ENCODE measurements around the gene ZNF169. TPM values are rescaled to one million over a fixed set of nuclear protein-coding genes. Genes with fewer than 3 reads are reported as not detected.

ZNF169 gene
- total and polyA plus RNA-seq, 2 donors (not counting 3 experiments of a cell fraction or from before 2014, with no cell fraction given), result 5.4 to 7.7 TPM

- no peak overlapping the region for H3K4me2 ChIP-seq (ENCODE audit: insufficient read depth, low read length)
- DNase-seq (ENCODE audit: low read depth, low spot score), result no peak
- H3K4me1 ChIP-seq (ENCODE audit: control insufficient read depth, extremely low read depth, insufficient read depth, low read length), result no peaks in the 10 kb centered on the region
- ChIA-PET CTCF (no interaction called here), POLR2A (no interaction called here)
- no peak overlapping the region for H3K9ac ChIP-seq (replicated peaks; ENCODE audit: extremely low read depth, insufficient read depth, low read length)
- no peak for FAIRE-seq
- no peaks in the 10 kb centered on the region for H3K36me3 ChIP-seq (ENCODE audit: control insufficient read depth in 2 of 2, extremely low read depth in 1 of 2, insufficient read depth in 2 of 2, low read length in 2 of 2)
- H4K20me1 ChIP-seq (replicated peaks; ENCODE audit: control insufficient read depth, extremely low read depth, insufficient read depth, low read length), result no peaks in the 10 kb centered on the region
- no peaks in the 10 kb centered on the region for H3K79me2 ChIP-seq (ENCODE audit: control insufficient read depth, insufficient read depth, low read length)
- no peak for TF ChIP-seq EZH2 (IDR thresholded peaks at IDR 0.05; ENCODE audit: borderline replicate concordance, low read depth, low read length, severe bottlenecking)
- no peak for TF ChIP-seq POLR2A (IDR thresholded peaks at IDR 0.05; ENCODE audit: low read depth, low read length)
- TF ChIP-seq JUN (IDR thresholded peaks at IDR 0.05; ENCODE audit: borderline replicate concordance, insufficient read depth, insufficient read length, low read depth), result no peak
- TF ChIP-seq GATA2 (IDR thresholded peaks at IDR 0.05; ENCODE audit: insufficient read depth, insufficient read length, low read depth, low read length), result no peak
- TF ChIP-seq POLR2AphosphoS5 (IDR thresholded peaks at IDR 0.05; ENCODE audit: insufficient read depth, low read depth, low read length), result no peak
- TF ChIP-seq CTCF (IDR thresholded peaks at IDR 0.05; ENCODE audit: extremely low read depth in 1 of 2, insufficient read depth in 1 of 2, low read depth in 1 of 2, low read length in 2 of 2), result no peak
- TF ChIP-seq FOS (IDR thresholded peaks at IDR 0.05; ENCODE audit: borderline replicate concordance, insufficient read depth, low read length), result no peak
- TF ChIP-seq MYC (IDR thresholded peaks at IDR 0.05; ENCODE audit: low read depth, low read length), result no peak
- TF ChIP-seq MAX (IDR thresholded peaks at IDR 0.05; ENCODE audit: insufficient read depth, insufficient read length), result no peak
- dilution Hi-C loops (cut with MboI; ENCODE audit: extremely low pct_ligation_motif_present, low sequenced_read_pairs), result no loop called here
- no peaks in the 10 kb centered on the region for H3K27me3 ChIP-seq (ENCODE audit: control insufficient read depth in 2 of 2, insufficient read depth in 2 of 2, low read length in 2 of 2)
- intact Hi-C loops (cut with micrococcal nuclease), result no loop called here
- no peak overlapping the region for H3K27ac ChIP-seq (ENCODE audit: insufficient read depth, low read depth, low read length)
- BruUV-seq (replicated peaks), result no TSS peak
- no peak overlapping the region for H2AFZ ChIP-seq (ENCODE audit: low read depth, low read length)
- no peak overlapping the region for H3K4me3 ChIP-seq (replicated peaks in 1 of 3; ENCODE audit: insufficient read depth in 1 of 3, low read depth in 1 of 3, low read length in 3 of 3)
- no peaks in the 10 kb centered on the region for H3K9me3 ChIP-seq (replicated peaks; ENCODE audit: control insufficient read depth, insufficient read depth, low read length)
- no peaks in the 10 kb centered on the region for H3K9me1 ChIP-seq (replicated peaks; ENCODE audit: control insufficient read depth, extremely low read depth, insufficient read depth, low read length)
Measured at GRCh38 chr9:94286116-94286515, 27.0 kb downstream of the ZNF169 start.

Measured in endothelial cell of umbilical vein (primary cell).